HL-60 (cell line): ENCODE measurements around the gene CASD1.

Source experiments
- CTCF ChIP-seq: IDR thresholded peaks from one replicate; pipeline ENCODE4 v1.5.1; 2011; ENCODE audit warnings: low read length, control low read depth, inconsistent platforms; ENCODE audit not compliant: insufficient read depth
- GABPA ChIP-seq: IDR thresholded peaks from 2 replicates; pipeline ENCODE4 v1.6.1; 2012; ENCODE audit warnings: low read depth

- TF ChIP-seq CTCF (no peak), GABPA (no peak)
Observed at GRCh38 chr7:94594882-94595281, 85.3 kb downstream of the CASD1 start.
